ENCODE measurements around the gene CRYL1.

DNA sequence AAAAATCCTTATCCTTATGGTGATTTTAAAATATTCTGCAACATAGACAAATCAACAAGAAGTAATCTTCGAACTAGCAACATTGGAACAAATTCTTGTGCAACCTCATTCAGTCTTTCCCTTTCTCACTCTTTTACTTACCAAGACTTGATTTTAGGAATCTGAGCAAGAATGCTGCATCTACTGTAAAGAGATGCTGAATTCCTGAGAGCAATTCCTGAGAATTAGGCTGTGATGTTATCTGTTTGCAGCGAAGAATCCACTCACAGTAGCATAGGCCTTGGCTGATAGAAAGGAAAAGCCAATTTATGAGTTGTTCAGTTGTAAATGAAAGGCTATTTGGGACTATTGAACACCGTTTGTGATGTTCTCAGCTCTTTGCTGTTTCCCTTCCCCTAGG, 144.3 kb downstream of the CRYL1 start:
- no peak for TF ChIP-seq POLR2AphosphoS5 (IDR thresholded peaks at IDR 0.05; ENCODE audit: low read depth, low read length)
- TF ChIP-seq TAF1 (IDR thresholded peaks at IDR 0.05; ENCODE audit: low read depth, low read length), result no peak
- no peak for TF ChIP-seq POLR2A (IDR thresholded peaks at IDR 0.05; ENCODE audit: low read depth, low read length)
- no peak for TF ChIP-seq SPI1 (IDR thresholded peaks at IDR 0.05; ENCODE audit: low read depth, low read length)
- no peak for TF ChIP-seq POU2F2 (IDR thresholded peaks at IDR 0.05; ENCODE audit: low read depth, low read length)
- no peak for TF ChIP-seq PAX5 (IDR thresholded peaks at IDR 0.05; ENCODE audit: insufficient read depth, low read length, severe bottlenecking)
